Suprapubic skin (tissue), 4 donors: ENCODE measurements around the gene TRPV4. TPM values are rescaled to one million over a fixed set of nuclear protein-coding genes. Genes with fewer than 3 reads are reported as not detected.

Experiments used
- DNase-seq, 2 donors: peaks; one replicate each; pipeline ENCODE4 v3.0.0-alpha.2; 2019; ENCODE audit warnings: low spot score in 2 of 2
- H3K27ac ChIP-seq: fragments of 200-600 bp; sonication (generic); one replicate; pipeline ENCODE4 v1.5.1; 2019
- H3K27me3 ChIP-seq: fragments of 200-600 bp; sonication (generic); one replicate; pipeline ENCODE4 v1.5.1; 2019
- H3K36me3 ChIP-seq: fragments of 200-600 bp; sonication (generic); one replicate; pipeline ENCODE4 v1.5.1; 2019
- H3K4me1 ChIP-seq: fragments of 200-600 bp; sonication (generic); one replicate; pipeline ENCODE4 v1.5.1; 2019
- H3K4me3 ChIP-seq: fragments of 200-600 bp; sonication (generic); one replicate; pipeline ENCODE4 v1.5.1; 2019; ENCODE audit warnings: mild to moderate bottlenecking
- H3K9me3 ChIP-seq: fragments of 200-600 bp; sonication (generic); one replicate; pipeline ENCODE4 v1.5.1; 2019
- EP300 ChIP-seq: sonication (generic); formaldehyde crosslinking; IDR thresholded peaks from one replicate; pipeline ENCODE4 v1.6.1; 2017; ENCODE audit warnings: antibody characterized with exemption
- POLR2A ChIP-seq, 2 donors: fragments of 450-650 bp; IDR thresholded peaks; one replicate each; pipeline ENCODE4 v1.6.1; 2017; ENCODE audit warnings: antibody characterized with exemption in 2 of 2, mild to moderate bottlenecking in 2 of 2, moderate library complexity in 2 of 2
- POLR2AphosphoS5 ChIP-seq, 3 donors: sonication (generic); formaldehyde crosslinking; IDR thresholded peaks; one replicate each; pipeline ENCODE4 v1.6.1; 2017; ENCODE audit warnings: antibody characterized with exemption in 3 of 3
- WGBS: methylation state at CpG from one replicate; pipeline ENCODE4 v1.1.5; 2018; 5-methylcytosine and 5-hydroxymethylcytosine counted together
- total RNA-seq, 4 donors: library from RNA; depleted of rRNA; stranded (reverse); fragments of >200 nt; gene quantifications; one replicate each; pipeline ENCODE4 v1.1.0, GENCODE V29; 2016
- TF ChIP-seq, protein P1 (sequence below), 2 donors: fragments of 200-600 bp in 1 of 2; fragments of 450-650 bp in 1 of 2; sonication (generic) in 1 of 2; IDR thresholded peaks; one replicate each; pipeline ENCODE4 v1.5.1; 2016 to 2019; ENCODE audit warnings: antibody characterized with exemption in 2 of 2, mild to moderate bottlenecking in 1 of 2, moderate library complexity in 1 of 2

The TRPV4 gene
- total RNA-seq, 4 donors from 2014 or later, result 4.0 to 11.9 (median 5.4) TPM

DNA sequence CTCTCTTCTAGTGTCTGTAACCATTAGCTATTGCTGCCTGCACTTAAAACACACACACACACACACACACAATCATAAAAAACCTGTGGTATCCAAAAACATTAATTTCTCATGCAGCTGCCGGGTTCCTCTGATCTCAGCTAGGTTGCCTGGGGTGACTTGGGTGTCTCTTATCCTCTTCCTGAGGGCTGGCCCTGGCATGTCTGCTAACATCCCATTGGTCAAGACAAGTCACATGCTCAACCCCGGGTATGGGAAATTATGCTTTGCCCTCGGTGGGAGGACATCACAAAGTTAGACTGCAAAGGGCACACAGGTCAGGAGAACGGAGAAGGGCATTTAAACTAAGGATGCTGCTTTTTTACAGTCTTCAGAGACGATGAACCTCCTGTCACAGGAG lies 55.7 kb downstream of the TRPV4 start:
- DNase-seq, result no peak
- Histone ChIP-seq H3K27me3 (no peaks in the 10 kb centered on the region), H3K27ac (no peak overlapping the region), H3K4me3 (no peak overlapping the region), H3K36me3 (no peaks in the 10 kb centered on the region), H3K9me3 (no peaks in the 10 kb centered on the region), H3K4me1 (peaks cover 9% of the 10 kb centered on the region)
- TF ChIP-seq POLR2AphosphoS5 (IDR thresholded peaks at IDR 0.05), result no peak
- TF ChIP-seq, protein P1, sequence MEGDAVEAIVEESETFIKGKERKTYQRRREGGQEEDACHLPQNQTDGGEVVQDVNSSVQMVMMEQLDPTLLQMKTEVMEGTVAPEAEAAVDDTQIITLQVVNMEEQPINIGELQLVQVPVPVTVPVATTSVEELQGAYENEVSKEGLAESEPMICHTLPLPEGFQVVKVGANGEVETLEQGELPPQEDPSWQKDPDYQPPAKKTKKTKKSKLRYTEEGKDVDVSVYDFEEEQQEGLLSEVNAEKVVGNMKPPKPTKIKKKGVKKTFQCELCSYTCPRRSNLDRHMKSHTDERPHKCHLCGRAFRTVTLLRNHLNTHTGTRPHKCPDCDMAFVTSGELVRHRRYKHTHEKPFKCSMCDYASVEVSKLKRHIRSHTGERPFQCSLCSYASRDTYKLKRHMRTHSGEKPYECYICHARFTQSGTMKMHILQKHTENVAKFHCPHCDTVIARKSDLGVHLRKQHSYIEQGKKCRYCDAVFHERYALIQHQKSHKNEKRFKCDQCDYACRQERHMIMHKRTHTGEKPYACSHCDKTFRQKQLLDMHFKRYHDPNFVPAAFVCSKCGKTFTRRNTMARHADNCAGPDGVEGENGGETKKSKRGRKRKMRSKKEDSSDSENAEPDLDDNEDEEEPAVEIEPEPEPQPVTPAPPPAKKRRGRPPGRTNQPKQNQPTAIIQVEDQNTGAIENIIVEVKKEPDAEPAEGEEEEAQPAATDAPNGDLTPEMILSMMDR (IDR thresholded peaks at IDR 0.05), result no peak
- TF ChIP-seq EP300, result no peak
- TF ChIP-seq POLR2A (IDR thresholded peaks at IDR 0.05), result no peak
- WGBS, result 34% methylated on average over 5 of the region's 5 CpGs

DNA sequence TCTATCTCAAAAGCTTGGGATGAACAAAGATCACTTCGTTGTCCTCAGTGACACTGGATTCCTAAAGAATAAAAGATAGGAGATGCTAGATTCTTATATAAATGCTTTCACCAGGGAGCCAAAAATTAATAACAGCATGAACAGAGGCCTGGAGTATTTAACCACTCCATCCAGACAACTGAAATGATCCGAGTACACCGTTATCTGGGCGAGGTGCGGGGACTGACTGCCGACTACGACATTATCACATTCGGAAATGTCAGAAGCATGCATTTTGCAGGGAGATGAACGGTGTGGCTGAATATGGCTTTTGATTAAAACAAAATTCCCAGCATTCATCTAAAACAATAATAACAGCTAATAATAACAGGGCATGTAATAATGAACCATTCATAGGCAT lies 56.6 kb downstream of the TRPV4 start:
- TF ChIP-seq EP300, result no peak
- TF ChIP-seq POLR2A (IDR thresholded peaks at IDR 0.05), result no peak
- peaks cover 9% of the 10 kb centered on the region for H3K4me1 ChIP-seq
- H3K27ac ChIP-seq, result no peak overlapping the region
- no peak for DNase-seq
- 81% methylated on average over 9 of the region's 9 CpGs for WGBS
- no peak overlapping the region for H3K4me3 ChIP-seq
- no peaks in the 10 kb centered on the region for H3K36me3 ChIP-seq
- H3K9me3 ChIP-seq, result no peaks in the 10 kb centered on the region
- H3K27me3 ChIP-seq, result no peaks in the 10 kb centered on the region

DNA sequence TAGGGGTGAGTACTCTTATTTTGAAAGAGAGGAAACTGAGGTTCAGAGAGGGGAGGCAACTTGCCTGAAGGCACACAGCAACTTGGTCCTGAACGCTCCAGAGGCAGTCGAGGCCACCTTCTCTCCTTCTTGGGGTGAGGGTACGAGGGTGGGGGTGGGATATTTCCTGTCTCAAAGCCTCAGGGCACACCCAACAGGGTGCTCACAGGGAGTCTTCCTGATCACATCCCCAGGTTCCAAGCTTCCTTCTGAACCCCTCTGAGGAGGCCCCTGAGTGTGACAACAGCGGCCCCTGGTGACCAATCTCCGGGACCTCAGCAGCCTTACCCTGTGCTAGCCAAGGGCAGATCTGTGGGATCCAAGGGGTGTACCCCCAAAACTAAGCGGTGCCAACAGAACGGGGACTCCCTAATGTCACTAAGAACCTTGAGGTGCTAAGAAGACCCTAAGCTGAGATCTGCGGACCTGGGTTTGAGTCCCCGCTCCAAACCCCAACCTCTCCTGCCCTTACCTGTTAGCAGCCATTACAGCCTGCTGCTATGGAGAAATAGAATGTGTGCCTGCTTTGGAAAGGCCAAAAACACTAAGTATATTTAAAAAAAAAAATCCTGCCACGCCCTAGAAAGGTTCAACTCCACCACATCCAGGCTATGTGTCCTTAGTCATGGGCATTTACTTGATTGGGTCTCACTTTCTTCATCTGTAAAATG lies 57.9 kb downstream of the TRPV4 start:
- H3K9me3 ChIP-seq, result no peaks in the 10 kb centered on the region
- 24% methylated on average over 10 of the region's 10 CpGs for WGBS
- H3K27me3 ChIP-seq, result no peaks in the 10 kb centered on the region
- TF ChIP-seq POLR2AphosphoS5 (IDR thresholded peaks at IDR 0.05), result no peak
- TF ChIP-seq, protein P1 (IDR thresholded peaks at IDR 0.05), result peak; percentile 69 to 83
- peak in 1 of 2 donors; percentile 77 for DNase-seq
- H3K27ac ChIP-seq, result no peak overlapping the region
- H3K4me1 ChIP-seq, result peaks cover 9% of the 10 kb centered on the region
- no peaks in the 10 kb centered on the region for H3K36me3 ChIP-seq
- no peak overlapping the region for H3K4me3 ChIP-seq

DNA sequence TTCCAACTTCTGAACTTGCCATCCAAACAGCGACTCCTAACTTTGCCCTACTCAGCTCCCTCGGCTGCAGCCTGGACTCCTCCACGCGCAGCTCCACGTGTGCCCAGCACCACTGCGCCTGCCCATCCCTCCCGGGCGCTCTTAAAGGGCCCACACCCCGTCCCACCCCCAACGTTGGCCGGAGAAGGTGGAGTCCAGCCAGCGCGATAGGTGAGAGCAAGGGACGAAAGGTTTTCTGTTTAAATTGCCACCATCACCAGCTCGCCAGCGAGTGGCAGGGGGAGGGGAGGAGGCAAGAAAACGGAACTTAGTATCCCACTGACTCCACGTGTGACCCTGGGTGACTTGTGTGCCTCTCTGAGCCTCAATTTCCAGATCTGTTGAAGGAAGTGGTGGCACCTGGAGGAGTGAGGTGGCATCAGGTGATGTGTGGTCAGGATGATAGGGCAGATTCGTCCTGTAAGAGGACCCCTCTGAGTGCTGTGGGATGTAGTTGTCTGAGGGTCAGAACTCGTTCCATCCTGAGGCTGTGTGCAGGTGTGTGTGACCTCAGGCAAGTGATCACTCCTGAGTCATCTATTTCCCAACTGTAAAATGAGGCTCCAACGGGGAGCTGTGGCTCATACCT lies 59.7 kb downstream of the TRPV4 start:
- no peaks in the 10 kb centered on the region for H3K9me3 ChIP-seq
- WGBS, result 18% methylated on average over 19 of the region's 21 CpGs
- peaks cover 9% of the 10 kb centered on the region for H3K4me1 ChIP-seq
- TF ChIP-seq POLR2A (IDR thresholded peaks at IDR 0.05) (no peak), EP300 (no peak), POLR2AphosphoS5 (IDR thresholded peaks at IDR 0.05) (no peak)
- TF ChIP-seq, protein P1 (IDR thresholded peaks at IDR 0.05), result no peak
- no peaks in the 10 kb centered on the region for H3K27me3 ChIP-seq
- H3K27ac ChIP-seq, result no peak overlapping the region
- no peak overlapping the region for H3K4me3 ChIP-seq
- H3K36me3 ChIP-seq, result no peaks in the 10 kb centered on the region
- peak in 1 of 2 donors; percentile 70 for DNase-seq

DNA sequence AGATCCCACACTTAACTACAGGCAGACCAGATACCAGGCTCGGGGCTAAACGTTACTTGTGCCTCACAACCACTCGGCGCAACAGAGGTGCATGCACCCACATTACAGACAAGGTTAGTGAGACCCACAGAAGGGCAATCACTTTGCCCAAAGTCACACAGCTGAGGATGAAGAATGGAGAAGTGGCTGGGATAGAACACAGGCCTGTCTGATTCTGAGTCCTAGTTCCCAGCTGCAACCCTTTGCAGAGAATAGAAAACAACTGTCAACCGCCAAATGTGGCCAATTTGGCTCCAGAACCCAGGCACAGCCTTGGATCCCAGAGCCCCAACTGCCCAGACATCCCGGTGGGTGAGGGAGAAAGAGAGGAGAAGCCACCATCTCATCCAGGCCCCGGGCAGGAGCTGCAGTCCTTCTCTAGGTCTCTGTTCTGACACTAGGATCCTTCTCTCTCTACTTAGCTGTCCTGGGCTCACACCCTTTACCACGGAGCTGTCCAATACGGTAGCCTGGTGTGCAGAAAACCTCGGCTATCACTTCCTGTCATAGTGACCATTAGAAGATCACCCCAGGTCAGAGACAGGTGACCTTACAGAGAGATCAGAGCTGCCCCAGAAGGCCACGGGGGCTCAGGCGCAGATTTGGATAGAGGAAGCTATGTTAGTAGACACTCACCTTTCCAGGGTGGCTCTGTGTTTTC lies 60.4 kb downstream of the TRPV4 start:
- 62% methylated on average over 9 of the region's 12 CpGs for WGBS
- DNase-seq, result peak; percentile 17 to 60

More for the DNA sequence above, 60.4 kb downstream of the TRPV4 start:
- H3K4me3 ChIP-seq, result no peak overlapping the region
- TF ChIP-seq POLR2AphosphoS5 (IDR thresholded peaks at IDR 0.05) (no peak), EP300 (no peak), POLR2A (IDR thresholded peaks at IDR 0.05) (no peak)
- TF ChIP-seq, protein P1 (IDR thresholded peaks at IDR 0.05), result no peak
- peaks cover 9% of the 10 kb centered on the region for H3K4me1 ChIP-seq
- H3K27ac ChIP-seq, result no peak overlapping the region
- H3K27me3 ChIP-seq, result no peaks in the 10 kb centered on the region
- H3K36me3 ChIP-seq, result no peaks in the 10 kb centered on the region
- no peaks in the 10 kb centered on the region for H3K9me3 ChIP-seq
